Activated naive CD8-positive, alpha-beta T cell treated with anti-CD3 and anti-CD28 coated beads, Interleukin-2, amount 10 ng/mL, durations not matched to agents 7 days and 5 days (primary cell): Measurements from ENCODE around the gene PPIL1. TPM values are rescaled to one million over a fixed set of nuclear protein-coding genes. Genes with fewer than 3 reads are reported as not detected.

Experiments used
- ATAC-seq: fragments of 150-1000 bp; cut with Tn5 transposase; one replicate; pipeline ENCODE4 v1.10.0; 2021; ENCODE audit warnings: low read depth, moderate library complexity
- POLR2A ChIA-PET: fragments of 350-600 bp; sonication (Branson Sonifier 250); formaldehyde crosslinking; loops from one replicate; lab custom pipeline; 2021; ENCODE audit warnings: antibody characterized with exemption; lab: Charles Lee
- DNase-seq: peaks from one replicate; pipeline ENCODE4 v3.0.0; 2021
- H3K27ac Mint-ChIP-seq: one replicate; pipeline ENCODE4 v1.8.0; 2022; ENCODE audit warnings: mild to moderate bottlenecking, mixed read lengths
- H3K27me3 Mint-ChIP-seq: one replicate; pipeline ENCODE4 v1.8.0; 2022; ENCODE audit warnings: mild to moderate bottlenecking, moderate library complexity, mixed read lengths
- H3K36me3 Mint-ChIP-seq: one replicate; pipeline ENCODE4 v1.8.0; 2021; ENCODE audit warnings: mild to moderate bottlenecking, mixed read lengths
- H3K4me1 Mint-ChIP-seq: one replicate; pipeline ENCODE4 v1.8.0; 2021; ENCODE audit warnings: mixed read lengths
- H3K4me3 Mint-ChIP-seq: one replicate; pipeline ENCODE4 v1.8.0; 2022; ENCODE audit warnings: mild to moderate bottlenecking, moderate library complexity, mixed read lengths
- H3K9me3 Mint-ChIP-seq: one replicate; pipeline ENCODE4 v1.8.0; 2021; ENCODE audit warnings: mixed read lengths
- total RNA-seq, 2 experiments: library from RNA; stranded (reverse); gene quantifications; one replicate each; pipeline ENCODE4 v1.2.3, GENCODE V29; 2021

PPIL1 gene
- total RNA-seq, 2 experiments from 2014 or later = 18.5 to 19.9 TPM

GRCh38 chr6:36884610-36885009, 10.0 kb upstream of the PPIL1 start:
- POLR2A ChIA-PET = interaction anchor here (1.8 to 2.4 kb wide), 3 partner anchors 10 to 286 kb away, joined by 4 to 21 read pairs (median 13); partner anchors contain the start of gene PPIL1
- Mint-ChIP-seq H3K27ac (no peak overlapping the region), H3K4me1 (peaks cover 20% of the 10 kb centered on the region), H3K27me3 (no peaks in the 10 kb centered on the region), H3K36me3 (peaks cover 2% of the 10 kb centered on the region), H3K4me3 (no peak overlapping the region), H3K9me3 (no peaks in the 10 kb centered on the region)
- ATAC-seq (no peak), DNase-seq (no peak)

- ATAC-seq (no peak), DNase-seq (no peak)
- H3K27me3 Mint-ChIP-seq = peaks cover 3% of the 10 kb centered on the region
- POLR2A ChIA-PET = interaction anchor here (1.0 to 2.5 kb wide), 11 partner anchors 8 to 154 kb away, joined by 3 to 21 read pairs (median 4); partner anchors contain the start of genes C6orf89 and MTCH1
- peak overlapping the region; percentile 97 for H3K4me3 Mint-ChIP-seq
- H3K27ac Mint-ChIP-seq = peak overlapping the region; percentile 98
- peaks cover 28% of the 10 kb centered on the region for H3K4me1 Mint-ChIP-seq
- H3K36me3 Mint-ChIP-seq = peaks cover 8% of the 10 kb centered on the region
- no peaks in the 10 kb centered on the region for H3K9me3 Mint-ChIP-seq
These were observed 639 bp upstream of the PPIL1 start for GRCh38 chr6:36875250-36875633.

- Mint-ChIP-seq H3K4me3 (peak overlapping the region; percentile 97), H3K36me3 (peaks cover 8% of the 10 kb centered on the region), H3K27ac (peak overlapping the region; percentile 98), H3K9me3 (no peaks in the 10 kb centered on the region), H3K4me1 (peaks cover 28% of the 10 kb centered on the region), H3K27me3 (peaks cover 3% of the 10 kb centered on the region)
- ATAC-seq (peak; percentile 1), DNase-seq (no peak)
- POLR2A ChIA-PET = interaction anchor here (0.8 to 2.5 kb wide), 10 partner anchors 9 to 195 kb away, joined by 3 to 21 read pairs (median 5); partner anchors contain the start of genes C6orf89, CDKN1A and MTCH1
These were observed 776 bp downstream of the PPIL1 start for GRCh38 chr6:36873612-36874442.

- H3K36me3 Mint-ChIP-seq = peaks cover 11% of the 10 kb centered on the region
- H3K27ac Mint-ChIP-seq = peak overlapping the region; percentile 98
- ATAC-seq = no peak
- POLR2A ChIA-PET = interaction anchor here (1.8 kb wide), 1 partner anchor 8 kb away, joined by 4 read pairs; no protein-coding TSS in a partner anchor
- DNase-seq = no peak
- peaks cover 3% of the 10 kb centered on the region for H3K27me3 Mint-ChIP-seq
- H3K4me1 Mint-ChIP-seq = peaks cover 30% of the 10 kb centered on the region
- peak overlapping the region; percentile 97 for H3K4me3 Mint-ChIP-seq
- H3K9me3 Mint-ChIP-seq = no peaks in the 10 kb centered on the region
These were observed 1.5 kb downstream of the PPIL1 start for GRCh38 chr6:36873115-36873514.

- Mint-ChIP-seq H3K36me3 (peaks cover 13% of the 10 kb centered on the region), H3K27ac (no peak overlapping the region), H3K27me3 (peaks cover 3% of the 10 kb centered on the region), H3K9me3 (no peaks in the 10 kb centered on the region), H3K4me3 (no peak overlapping the region), H3K4me1 (peaks cover 33% of the 10 kb centered on the region)
- DNase-seq = no peak
- ATAC-seq = no peak
- POLR2A ChIA-PET = no interaction called here
These were observed 2.9 kb downstream of the PPIL1 start for GRCh38 chr6:36871686-36872085.

GRCh38 chr6:36867471-36868224, 7.0 kb downstream of the PPIL1 start:
- Mint-ChIP-seq H3K4me1 (peaks cover 40% of the 10 kb centered on the region), H3K9me3 (no peaks in the 10 kb centered on the region), H3K36me3 (peaks cover 27% of the 10 kb centered on the region), H3K27ac (no peak overlapping the region), H3K27me3 (no peaks in the 10 kb centered on the region), H3K4me3 (no peak overlapping the region)
- ATAC-seq = no peak
- no peak for DNase-seq
- POLR2A ChIA-PET = no interaction called here

- POLR2A ChIA-PET = interaction anchor here (1.5 kb wide), 1 partner anchor 8 kb away, joined by 4 read pairs; the partner anchor contains the start of gene PPIL1
- H3K4me3 Mint-ChIP-seq = no peak overlapping the region
- peaks cover 34% of the 10 kb centered on the region for H3K4me1 Mint-ChIP-seq
- no peak for ATAC-seq
- H3K36me3 Mint-ChIP-seq = peaks cover 31% of the 10 kb centered on the region
- no peaks in the 10 kb centered on the region for H3K9me3 Mint-ChIP-seq
- no peaks in the 10 kb centered on the region for H3K27me3 Mint-ChIP-seq
- DNase-seq = no peak
- H3K27ac Mint-ChIP-seq = peak overlapping the region; percentile 59
These were observed 8.8 kb downstream of the PPIL1 start for GRCh38 chr6:36865835-36866234.

- H3K27me3 Mint-ChIP-seq = no peaks in the 10 kb centered on the region
- ATAC-seq (no peak), DNase-seq (no peak)
- H3K4me3 Mint-ChIP-seq = no peak overlapping the region
- POLR2A ChIA-PET = no interaction called here
- no peaks in the 10 kb centered on the region for H3K9me3 Mint-ChIP-seq
- peak overlapping the region; percentile 21 for H3K27ac Mint-ChIP-seq
- peaks cover 33% of the 10 kb centered on the region for H3K4me1 Mint-ChIP-seq
- H3K36me3 Mint-ChIP-seq = peaks cover 36% of the 10 kb centered on the region
These were observed 10.7 kb downstream of the PPIL1 start for GRCh38 chr6:36863670-36864540.

GRCh38 chr6:36862848-36863382, 11.7 kb downstream of the PPIL1 start:
- POLR2A ChIA-PET = no interaction called here
- no peak for DNase-seq
- H3K9me3 Mint-ChIP-seq = no peaks in the 10 kb centered on the region
- peaks cover 31% of the 10 kb centered on the region for H3K4me1 Mint-ChIP-seq
- H3K4me3 Mint-ChIP-seq = no peak overlapping the region
- peaks cover 37% of the 10 kb centered on the region for H3K36me3 Mint-ChIP-seq
- H3K27me3 Mint-ChIP-seq = no peaks in the 10 kb centered on the region
- peak overlapping the region; percentile 30 for H3K27ac Mint-ChIP-seq
- ATAC-seq = no peak

GRCh38 chr6:36862164-36862847, 12.3 kb downstream of the PPIL1 start:
- Mint-ChIP-seq H3K27ac (no peak overlapping the region), H3K27me3 (no peaks in the 10 kb centered on the region), H3K4me1 (peaks cover 30% of the 10 kb centered on the region), H3K4me3 (no peak overlapping the region), H3K9me3 (no peaks in the 10 kb centered on the region), H3K36me3 (peaks cover 37% of the 10 kb centered on the region)
- POLR2A ChIA-PET = no interaction called here
- ATAC-seq (no peak), DNase-seq (no peak)

- no peaks in the 10 kb centered on the region for H3K27me3 Mint-ChIP-seq
- H3K4me3 Mint-ChIP-seq = no peak overlapping the region
- H3K36me3 Mint-ChIP-seq = peaks cover 41% of the 10 kb centered on the region
- no peak for ATAC-seq
- H3K4me1 Mint-ChIP-seq = peaks cover 17% of the 10 kb centered on the region
- H3K9me3 Mint-ChIP-seq = no peaks in the 10 kb centered on the region
- no peak for DNase-seq
- no peak overlapping the region for H3K27ac Mint-ChIP-seq
- POLR2A ChIA-PET = interaction anchor here (1.0 kb wide), 1 partner anchor 25 kb away, joined by 4 read pairs; no protein-coding TSS in a partner anchor
These were observed 14.5 kb downstream of the PPIL1 start for GRCh38 chr6:36860126-36860525.

- POLR2A ChIA-PET = no interaction called here
- DNase-seq (no peak), ATAC-seq (no peak)
- peaks cover 40% of the 10 kb centered on the region for H3K36me3 Mint-ChIP-seq
- H3K27me3 Mint-ChIP-seq = no peaks in the 10 kb centered on the region
- peaks cover 9% of the 10 kb centered on the region for H3K4me1 Mint-ChIP-seq
- no peaks in the 10 kb centered on the region for H3K9me3 Mint-ChIP-seq
- no peak overlapping the region for H3K27ac Mint-ChIP-seq
- no peak overlapping the region for H3K4me3 Mint-ChIP-seq
These were observed 16.1 kb downstream of the PPIL1 start for GRCh38 chr6:36858407-36858981.
